HL-60/S4 treated with phorbol 12-myristate 13-acetate at 8.2 ng/mL for 4 days and 3 days (cell line): Measurements from ENCODE around the gene ADAMTS17.
"Not testable (repeated sequence)": the region's sequence is repeated elsewhere in the genome, so short reads cannot be mapped to it uniquely, and the experiment has no call there.

Experiments used
- in situ Hi-C: fragments of 300-500 bp; cut with MboI; formaldehyde crosslinking; loops from 2 replicates; pipeline ENCODE4 v1.15.0; 2022; ENCODE audit warnings: low sequenced_read_pairs

The ADAMTS17 gene

DNA sequence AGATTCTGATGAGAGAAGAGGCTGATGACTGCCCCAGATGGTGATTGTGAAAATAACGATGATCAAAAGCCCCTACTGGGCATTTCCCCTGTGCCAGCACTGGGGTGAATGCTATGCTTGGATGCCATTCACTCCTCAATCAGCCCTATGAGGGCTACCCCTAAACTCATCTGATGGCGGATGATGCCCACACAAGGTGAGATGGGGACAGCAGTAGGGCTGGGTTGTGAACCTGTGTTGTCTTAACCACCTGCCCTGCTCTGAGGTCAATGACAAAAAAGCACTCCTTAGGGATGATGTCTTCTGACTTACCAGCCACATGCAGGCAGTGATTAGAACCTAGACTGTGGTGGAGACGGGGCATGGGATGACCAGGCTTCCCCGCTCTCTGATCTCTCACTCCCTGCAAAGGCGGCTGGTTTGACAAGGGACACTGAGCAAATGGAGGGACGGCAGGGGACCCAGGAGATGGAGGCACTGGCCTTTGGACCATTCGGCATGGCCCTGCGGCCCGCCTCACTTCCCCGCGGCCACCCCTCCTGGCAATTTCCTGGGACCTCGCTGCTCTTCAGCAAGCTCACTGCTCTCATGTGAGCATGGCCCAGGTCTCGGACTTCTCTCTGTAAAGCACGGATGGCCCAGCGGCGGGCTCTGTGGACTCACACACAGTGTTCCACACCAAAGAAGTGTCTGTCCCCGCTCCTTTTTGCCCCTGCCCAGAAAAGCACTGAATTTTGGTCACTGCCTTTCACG, 357.1 kb downstream of the ADAMTS17 start:
- in situ Hi-C loops, result no loop called here

DNA sequence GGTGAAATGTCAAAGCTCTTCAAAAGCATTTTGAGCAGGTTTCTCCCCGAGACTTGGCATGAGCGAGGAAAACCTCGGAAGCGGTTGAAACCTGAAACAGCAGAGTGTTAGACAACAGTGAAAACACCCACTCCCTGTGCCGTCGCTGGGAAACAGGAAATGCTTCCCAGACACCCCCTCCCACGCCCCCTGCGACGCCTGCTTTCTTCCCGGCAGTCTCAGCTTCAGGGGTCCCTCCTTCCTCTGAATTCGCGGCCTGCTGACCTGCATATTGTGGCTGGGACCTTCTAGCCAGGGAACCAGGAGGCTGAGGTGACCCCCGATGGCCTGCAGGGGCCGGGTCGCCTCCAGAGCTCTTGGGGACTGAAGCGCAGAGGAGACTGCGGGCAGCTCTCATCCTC, 357.9 kb downstream of the ADAMTS17 start:
- in situ Hi-C loops, result no loop called here

DNA sequence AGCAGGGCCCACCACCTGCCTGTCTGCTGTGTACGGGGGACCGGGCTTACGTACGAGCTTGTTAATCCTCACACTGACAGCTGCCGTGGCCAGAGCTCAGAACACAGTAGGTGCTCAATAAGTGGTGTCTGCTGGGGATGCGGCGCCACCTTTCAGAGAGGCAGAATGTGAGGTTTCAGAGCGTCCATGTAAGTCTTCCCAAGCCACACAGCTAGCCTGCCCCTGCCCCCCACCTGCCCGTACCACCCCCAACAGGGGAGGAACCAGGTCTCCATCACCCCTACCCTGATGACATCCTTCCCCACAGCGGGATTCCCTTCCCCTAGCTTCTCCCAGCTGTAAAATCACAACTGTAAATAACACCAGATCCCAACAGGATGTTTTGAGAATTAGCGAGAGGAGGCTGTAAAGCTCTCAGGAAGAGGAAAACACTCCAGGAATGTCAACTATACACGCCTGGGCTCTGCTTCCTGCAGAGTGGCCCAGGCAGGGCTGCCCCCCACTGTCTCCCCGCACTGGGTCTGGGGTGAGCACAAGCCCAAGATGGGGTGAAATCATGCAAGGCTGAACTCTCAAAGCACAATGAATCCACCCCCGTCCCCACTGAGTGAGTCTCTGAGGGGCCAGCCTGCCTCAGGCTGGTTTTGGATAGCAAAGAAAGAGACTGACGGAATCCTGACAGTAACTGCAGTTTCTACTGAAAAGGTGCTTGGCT, 358.4 kb downstream of the ADAMTS17 start:
- in situ Hi-C loops, result no loop called here

DNA sequence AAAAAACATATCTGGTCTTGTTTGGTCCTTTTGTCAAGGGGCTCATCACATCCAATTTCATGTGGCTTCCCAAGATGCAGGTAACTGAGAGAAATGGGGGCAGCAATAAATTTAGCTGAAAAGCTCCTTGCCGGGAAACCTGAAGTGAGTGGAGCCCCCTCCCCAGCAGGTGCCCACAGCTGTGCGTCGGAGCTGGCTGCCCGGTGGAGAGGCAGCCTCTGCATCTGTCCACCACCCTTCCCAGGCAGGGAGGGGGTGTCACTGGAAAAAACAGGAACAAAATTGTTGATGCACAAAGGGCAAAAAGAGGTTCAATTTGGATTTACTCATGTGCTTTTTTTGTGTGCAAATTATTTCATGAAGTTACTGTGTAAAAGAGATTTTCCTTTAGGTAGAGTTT, 359.1 kb downstream of the ADAMTS17 start:
- in situ Hi-C loops, result no loop called here

DNA sequence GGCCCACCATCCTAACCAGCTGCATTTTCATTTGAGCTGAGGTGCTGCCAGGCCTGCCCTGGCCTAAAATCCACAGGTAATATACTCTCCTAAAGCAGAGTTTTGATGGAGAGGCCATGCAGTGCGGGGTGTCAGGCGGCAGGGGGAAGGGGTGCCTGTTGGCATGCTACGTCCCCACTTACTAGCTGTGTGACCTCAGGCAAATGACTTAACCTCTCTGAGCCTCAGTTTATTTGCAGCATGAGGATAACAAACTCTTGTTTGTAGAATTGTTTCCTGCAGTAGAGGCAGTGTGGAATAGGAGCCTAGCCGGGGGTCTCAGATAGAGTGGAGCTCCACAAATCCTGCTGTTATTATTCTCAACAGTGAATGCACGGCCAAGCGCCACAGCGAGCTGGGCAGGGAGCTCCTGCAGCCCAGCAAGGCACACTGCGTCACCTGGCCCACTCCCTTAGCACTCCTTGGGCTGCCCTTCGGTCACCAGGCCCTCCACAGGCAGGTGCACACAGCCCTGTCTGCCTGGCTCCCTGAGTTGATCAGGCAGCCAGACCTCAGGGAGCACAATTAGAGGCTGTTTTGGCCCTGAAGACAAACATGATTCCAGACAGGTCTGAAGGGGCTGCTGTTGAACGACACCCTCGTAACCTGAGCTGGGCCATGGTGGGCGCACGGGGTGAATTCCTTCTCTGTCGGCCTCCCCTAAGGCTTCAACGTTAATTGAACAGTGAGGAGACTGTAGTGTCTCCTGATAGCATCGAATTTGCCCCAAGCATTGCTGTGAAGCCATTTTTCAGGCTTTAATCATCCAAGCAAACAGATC, 359.7 kb downstream of the ADAMTS17 start:
- in situ Hi-C loops, result no loop called here

DNA sequence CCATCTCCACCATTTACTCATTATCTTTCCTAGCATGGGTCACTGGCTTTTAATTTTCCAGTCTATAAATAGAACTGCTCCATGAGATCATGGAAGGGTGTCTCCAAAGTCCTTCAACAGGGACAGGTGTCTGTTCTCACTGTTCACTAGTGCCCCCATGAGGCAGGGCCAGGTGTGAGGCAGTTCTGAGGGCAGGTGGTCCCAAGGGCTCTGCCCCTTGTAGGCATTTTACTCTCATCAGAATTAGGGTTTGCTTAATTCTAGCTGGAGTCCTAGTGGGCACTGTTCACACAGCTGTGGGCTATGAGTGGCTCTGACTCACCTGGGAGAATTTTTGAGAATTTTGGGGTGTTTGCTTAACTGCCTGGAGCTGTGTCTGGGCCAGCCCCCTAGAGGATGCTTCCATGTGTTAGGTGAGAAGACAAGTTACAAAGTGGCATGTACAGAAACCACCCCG, 360.6 kb downstream of the ADAMTS17 start:
- in situ Hi-C loops, result no loop called here

DNA sequence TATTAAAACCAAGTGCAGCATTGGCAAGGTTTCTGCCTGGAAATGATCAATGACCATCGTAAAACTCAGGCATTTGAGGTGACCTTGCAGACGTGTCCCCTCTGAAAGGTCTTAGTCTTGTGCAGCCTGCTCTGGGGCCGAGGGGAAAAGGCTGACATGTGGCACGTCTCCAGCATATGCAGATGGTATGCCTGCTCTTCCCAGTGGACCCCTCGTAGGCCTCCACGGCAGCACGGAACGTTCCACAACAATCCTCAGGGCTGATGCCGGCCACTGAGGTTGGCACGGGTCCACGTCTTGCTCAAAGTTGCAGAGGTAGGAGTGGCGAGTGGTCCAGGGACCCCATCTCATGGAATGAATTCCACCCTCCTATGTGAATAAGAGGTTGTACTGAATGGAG, 361.0 kb downstream of the ADAMTS17 start:
- in situ Hi-C loops, result no loop called here

DNA sequence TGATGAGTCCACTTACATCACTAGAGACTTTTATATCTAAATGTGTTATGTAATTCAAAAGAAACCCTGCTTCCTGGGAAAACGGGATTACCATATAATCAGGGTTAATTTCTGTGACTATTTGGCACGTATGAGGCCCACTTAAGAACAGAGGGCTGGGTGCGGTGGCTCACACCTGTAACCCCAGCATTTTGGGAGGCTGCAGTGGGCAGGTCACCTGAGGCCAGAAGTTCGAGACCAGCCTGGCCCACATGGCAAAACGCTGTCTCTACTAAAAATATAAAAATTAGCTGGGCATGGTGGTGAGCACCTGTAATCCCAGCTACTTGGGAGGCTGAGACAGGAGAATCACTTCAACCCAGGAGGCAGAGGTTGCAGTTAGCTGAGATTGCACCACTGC, 361.9 kb downstream of the ADAMTS17 start:
- in situ Hi-C loops, result not testable (repeated sequence)

DNA sequence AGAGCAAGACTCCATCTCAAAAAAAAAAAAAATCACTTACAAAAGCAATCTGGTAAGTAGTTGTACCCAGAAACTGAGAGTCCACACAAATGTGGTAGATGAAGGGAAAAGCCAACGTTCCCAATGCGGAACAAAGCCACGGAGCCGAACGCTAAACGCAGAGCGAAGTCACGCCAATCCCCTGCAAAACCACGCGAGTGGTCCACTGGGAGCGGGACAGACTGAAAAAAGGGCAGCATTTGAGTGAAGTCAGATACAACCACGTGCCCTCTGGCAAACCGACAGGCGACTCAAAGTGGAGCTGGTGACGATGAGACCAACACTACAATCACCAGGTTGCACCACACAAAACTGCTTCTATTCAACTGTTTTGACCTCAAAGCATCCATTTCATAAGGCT, 362.4 kb downstream of the ADAMTS17 start:
- in situ Hi-C loops, result no loop called here

DNA sequence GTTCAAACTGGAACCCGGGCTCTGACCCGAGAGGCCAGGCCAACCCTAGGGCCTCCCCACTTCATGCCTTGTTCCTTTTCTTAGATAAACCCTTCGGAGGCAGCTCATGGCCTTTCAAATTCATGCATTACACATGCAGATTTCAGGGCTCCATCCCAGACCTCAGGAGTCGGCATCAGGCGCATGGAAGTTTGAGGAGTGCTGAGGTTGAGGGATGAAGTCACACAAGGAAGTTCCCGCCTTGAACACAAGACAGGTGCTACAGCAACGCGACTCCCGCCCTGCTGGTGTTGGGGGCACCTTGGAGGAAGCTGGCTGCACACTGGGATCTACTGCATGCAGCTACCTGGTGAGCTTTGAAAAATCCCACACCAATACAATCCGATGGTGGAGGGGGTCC, 363.3 kb downstream of the ADAMTS17 start:
- in situ Hi-C loops, result no loop called here

DNA sequence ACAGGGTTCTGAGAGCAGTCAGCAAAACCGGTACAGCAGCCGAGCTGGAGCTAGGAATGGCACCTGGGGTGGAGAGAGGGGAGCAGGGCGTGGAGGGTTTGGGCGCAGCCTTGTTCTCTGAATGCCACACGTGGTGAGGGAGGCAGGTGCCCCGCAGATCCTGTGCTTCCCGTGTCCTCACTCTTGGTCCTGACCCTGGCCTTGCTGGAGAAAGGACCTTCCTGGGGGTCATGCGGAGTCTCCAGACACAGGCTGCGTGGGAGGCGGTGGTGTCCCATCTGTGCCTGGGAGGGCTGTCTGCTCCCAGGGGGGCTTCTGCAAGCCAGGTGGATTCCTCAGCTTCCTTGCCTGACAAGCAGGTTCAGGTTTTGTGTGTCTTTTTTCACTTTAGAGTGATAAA, 363.8 kb downstream of the ADAMTS17 start:
- in situ Hi-C loops, result no loop called here

DNA sequence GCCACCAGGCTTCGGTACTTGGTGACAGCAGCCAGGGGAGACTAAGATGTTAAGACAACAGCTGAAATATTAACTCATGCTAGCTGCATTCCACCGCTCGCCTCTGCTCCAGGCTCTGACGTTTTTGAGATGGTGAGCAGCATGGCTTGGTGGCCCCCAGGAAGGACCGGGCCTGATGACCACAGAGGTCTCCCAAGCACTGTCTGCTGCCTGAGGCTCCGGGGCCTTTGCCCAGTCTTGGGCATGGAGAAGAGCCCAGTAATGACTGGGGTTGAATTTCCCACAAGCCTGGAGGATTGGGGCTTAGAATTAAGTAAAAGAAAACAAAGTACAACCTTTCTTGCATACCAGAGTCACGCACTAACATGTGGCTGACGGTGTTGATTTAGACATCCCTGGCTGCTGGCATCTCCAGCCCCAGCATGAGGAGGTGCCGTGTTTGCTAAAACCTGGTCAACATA, 364.9 kb downstream of the ADAMTS17 start:
- in situ Hi-C loops, result no loop called here

DNA sequence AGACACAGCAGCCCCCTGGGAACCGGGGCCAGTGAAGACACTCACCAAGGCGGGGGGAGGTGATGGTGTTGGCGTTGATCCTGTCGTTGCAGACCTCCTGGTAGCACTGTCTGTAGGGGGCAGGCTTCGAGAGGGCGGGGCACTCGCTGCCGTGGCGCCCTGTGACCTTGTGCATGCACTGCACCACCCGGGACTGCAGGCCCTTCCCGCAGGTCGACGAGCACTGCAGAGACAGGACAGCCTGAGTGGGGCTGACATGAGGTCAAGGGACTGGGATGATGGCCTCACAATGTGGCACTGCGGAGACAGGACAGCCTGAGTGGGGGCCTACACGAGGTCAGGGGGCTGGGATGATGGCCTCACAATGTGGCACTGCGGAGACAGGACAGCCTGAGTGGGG, 365.8 kb downstream of the ADAMTS17 start:
- in situ Hi-C loops, result no loop called here

DNA sequence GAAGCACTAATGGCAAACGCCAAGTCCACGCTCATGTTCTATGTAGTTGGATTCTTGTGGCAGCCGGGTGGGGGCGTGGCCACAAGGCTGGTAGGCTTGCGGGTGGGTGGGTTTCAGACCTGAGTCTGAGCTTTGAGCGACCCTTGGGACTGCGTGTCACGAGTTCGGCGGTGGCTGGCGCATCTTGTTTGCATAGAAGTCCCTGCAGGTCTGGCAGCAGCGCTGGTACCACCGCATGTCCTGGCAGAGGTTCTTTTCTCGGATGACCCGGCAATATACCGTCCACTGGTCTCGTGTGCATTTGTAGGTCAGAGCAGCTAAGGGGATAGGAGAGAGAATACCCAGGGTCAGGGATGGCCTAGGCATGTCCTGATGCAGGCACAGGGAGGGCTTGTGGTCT, 367.5 kb downstream of the ADAMTS17 start:
- in situ Hi-C loops, result no loop called here

DNA sequence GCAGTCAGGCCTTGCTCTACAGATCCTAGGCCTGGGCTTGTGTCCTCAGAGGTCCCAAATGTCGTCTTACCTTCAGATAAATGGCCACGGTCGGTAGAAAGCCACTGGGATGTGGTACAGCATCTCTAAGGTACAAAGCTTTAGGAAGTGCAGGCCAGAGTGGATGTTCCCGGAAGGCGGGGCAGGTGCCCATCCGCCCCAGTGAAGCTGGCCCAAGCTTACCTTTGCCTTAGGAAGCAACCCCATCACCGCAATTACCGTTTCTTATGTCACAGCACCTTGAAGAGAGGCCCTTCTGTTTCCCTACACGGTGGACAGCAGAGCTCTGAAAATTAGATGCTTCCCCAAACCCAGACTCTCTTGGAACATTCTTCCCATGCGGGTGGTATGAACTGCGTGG, 368.4 kb downstream of the ADAMTS17 start:
- in situ Hi-C loops, result no loop called here

DNA sequence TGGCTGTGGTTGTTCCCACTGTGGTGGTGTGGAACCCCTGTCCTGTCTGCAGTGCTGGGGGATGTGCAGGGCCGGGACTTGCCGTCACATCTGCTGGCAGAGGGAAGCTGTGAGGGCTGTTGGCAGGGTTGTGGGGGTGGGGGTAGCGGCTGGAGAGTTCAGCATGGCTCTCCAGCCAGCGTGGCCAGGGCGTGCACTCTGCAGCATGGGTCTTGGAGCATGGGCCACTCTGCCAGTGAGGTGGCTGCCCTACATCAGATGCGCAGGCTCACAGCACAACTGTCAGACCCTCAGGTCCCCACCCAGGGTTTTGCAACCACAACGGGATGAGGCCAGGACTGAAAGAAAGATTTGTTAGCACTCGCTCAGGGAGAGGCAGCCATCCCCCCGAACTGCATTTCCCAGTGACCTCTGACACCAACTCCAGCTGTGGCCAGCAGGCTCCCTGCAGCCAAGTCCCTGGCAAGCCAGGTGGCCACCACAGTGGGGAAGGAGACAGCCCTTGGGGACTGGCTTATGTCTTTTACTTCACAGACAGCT, 370.8 kb downstream of the ADAMTS17 start:
- in situ Hi-C loops, result no loop called here

DNA sequence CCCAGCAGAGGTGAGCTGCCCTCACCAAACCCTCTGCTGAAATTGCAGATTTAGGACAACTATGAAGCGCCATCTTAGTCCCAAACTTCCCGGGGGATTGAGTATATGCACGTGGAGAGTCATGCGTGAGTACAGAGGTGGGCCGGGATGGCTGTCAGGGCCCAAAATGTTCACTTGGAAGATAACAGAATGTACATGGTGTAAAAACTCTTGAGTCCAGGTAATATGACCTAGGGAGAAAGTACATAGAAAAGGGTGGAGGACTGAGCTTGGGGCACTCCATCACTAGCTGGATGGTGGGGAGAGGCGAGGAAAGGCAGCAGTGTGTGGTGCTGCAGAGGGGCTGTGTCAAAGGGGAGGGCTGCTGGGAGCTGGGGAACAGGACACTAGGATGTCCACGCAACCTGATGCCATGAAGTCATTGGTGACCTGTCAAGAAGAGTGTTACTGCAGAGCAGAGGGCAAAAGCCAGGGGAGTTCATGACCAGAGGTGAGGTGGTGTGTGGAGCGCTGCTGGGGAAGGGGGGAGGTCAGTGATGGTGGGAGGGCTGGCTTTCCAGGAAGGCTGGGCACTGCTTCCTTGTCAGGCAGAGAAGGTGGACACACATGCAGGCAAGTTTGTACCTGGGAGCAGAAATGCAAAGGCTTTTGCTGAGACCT, 372.4 kb downstream of the ADAMTS17 start:
- in situ Hi-C loops, result no loop called here

DNA sequence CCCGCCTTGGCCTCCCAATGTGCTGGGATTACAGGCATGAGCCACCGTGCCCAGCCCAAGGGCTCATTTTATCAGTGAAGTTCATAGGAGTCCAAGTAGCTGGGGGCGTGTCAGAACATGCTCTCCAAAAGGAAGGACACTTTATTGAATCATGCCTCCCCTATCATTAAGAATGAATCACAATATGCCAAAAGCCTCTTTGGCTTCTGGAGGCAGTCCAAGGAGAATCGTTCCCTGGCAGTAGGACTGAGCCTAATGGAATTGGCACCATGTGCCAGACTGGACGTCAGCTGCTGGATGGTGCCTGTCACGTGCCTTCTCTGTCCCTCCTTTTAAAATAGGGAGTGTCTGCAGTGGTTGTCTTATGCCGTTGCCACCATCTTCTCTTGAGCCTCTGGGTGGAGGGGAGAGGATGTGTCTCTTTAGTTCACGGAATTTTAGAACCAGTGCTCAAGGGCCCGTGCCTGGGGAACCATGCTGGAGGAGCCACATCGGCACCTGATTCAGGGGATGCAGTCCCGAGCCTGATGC, 373.9 kb downstream of the ADAMTS17 start:
- in situ Hi-C loops, result no loop called here

DNA sequence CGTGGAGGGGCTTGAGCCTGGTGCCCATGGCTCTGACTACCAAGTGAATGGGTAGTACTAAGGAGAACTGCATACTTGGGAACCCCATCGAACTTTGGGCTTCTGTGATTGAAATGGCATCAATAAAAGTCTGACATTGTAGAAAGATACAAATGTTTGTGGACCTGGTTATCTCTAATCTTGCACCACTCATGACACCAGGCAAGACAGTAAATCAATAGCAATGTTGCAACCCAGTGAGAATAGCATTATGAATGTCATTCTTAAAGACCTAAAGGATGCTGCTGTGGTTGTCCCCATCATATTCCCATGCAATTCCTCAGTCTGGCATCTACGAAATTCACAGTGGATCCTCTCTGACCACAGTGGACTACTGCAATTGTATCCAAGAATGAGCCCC, 375.0 kb downstream of the ADAMTS17 start:
- in situ Hi-C loops, result no loop called here

DNA sequence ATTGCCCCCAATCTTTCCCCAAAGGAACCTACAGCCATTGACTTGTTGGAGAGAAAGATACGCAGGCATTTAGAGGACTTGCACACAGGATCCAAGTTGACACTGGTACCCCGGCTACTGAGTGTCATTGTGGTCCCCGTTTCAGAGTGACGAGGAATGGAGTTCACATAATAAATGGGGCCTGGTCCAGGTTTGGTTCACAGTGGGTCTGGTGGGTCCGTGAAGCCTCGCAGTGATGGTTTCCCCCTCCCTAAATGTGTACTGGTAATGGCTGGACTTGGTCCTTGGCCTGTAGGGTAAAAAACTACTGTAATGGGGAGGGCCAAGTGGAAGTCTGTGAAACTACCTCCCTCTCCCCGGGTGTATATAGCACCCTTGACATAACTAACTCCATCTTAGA, 376.4 kb downstream of the ADAMTS17 start:
- in situ Hi-C loops, result no loop called here
